ENCODE results near the gene GNGT2. TPM values are rescaled to one million over a fixed set of nuclear protein-coding genes. Genes with fewer than 3 reads are reported as not detected.

GNGT2 gene
- total and polyA plus RNA-seq, 4 donors, result 1.00 to 4.0 (median 1.7) TPM

GRCh38 chr17:49216953-49217650, 6.7 kb upstream of the GNGT2 start:
- Histone ChIP-seq H3K4me1 (ENCODE audit: control insufficient read depth in 1 of 2, insufficient read depth in 2 of 2, low read length in 2 of 2) (no peaks in the 10 kb centered on the region), H3K36me3 (ENCODE audit: control insufficient read depth in 1 of 2, insufficient read depth in 2 of 2, low read length in 1 of 2) (no peaks in the 10 kb centered on the region), H3K27me3 (ENCODE audit: control insufficient read depth in 1 of 2, insufficient read depth in 2 of 2, low read length in 1 of 2) (no peaks in the 10 kb centered on the region), H3K27ac (ENCODE audit: low read depth in 1 of 2, low read length in 2 of 2) (no peak overlapping the region), H3K4me3 (ENCODE audit: low read length in 2 of 2) (no peak overlapping the region), H3K9me3 (ENCODE audit: control insufficient read depth, low read length) (no peaks in the 10 kb centered on the region)
- intact Hi-C loops (cut with DNase I), result no loop called here
- peak in 1 of 2 donors; percentile 74 for DNase-seq
- 61 to 66% methylated on average over 11 of the region's 11 CpGs for WGBS, 2 donors
- ATAC-seq (ENCODE audit: low FRiP score), result peak; percentile 11

GRCh38 chr17:49216482-49216881, 6.1 kb upstream of the GNGT2 start:
- no peaks in the 10 kb centered on the region for H3K36me3 ChIP-seq (ENCODE audit: control insufficient read depth in 1 of 2, insufficient read depth in 2 of 2, low read length in 1 of 2)
- ATAC-seq (ENCODE audit: low FRiP score) (no peak), DNase-seq (no peak)
- no peaks in the 10 kb centered on the region for H3K27me3 ChIP-seq (ENCODE audit: control insufficient read depth in 1 of 2, insufficient read depth in 2 of 2, low read length in 1 of 2)
- intact Hi-C loops (cut with DNase I), result no loop called here
- H3K27ac ChIP-seq (ENCODE audit: low read depth in 1 of 2, low read length in 2 of 2), result no peak overlapping the region
- no peaks in the 10 kb centered on the region for H3K4me1 ChIP-seq (ENCODE audit: control insufficient read depth in 1 of 2, insufficient read depth in 2 of 2, low read length in 2 of 2)
- H3K9me3 ChIP-seq (ENCODE audit: control insufficient read depth, low read length), result no peaks in the 10 kb centered on the region
- no peak overlapping the region for H3K4me3 ChIP-seq (ENCODE audit: low read length in 2 of 2)
- 84 to 87% methylated on average over 13 of the region's 13 CpGs for WGBS, 2 donors

- H3K27ac ChIP-seq (ENCODE audit: low read depth in 1 of 2, low read length in 2 of 2), result no peak overlapping the region
- ATAC-seq (ENCODE audit: low FRiP score), result no peak
- no peak overlapping the region for H3K4me3 ChIP-seq (ENCODE audit: low read length in 2 of 2)
Measured at GRCh38 chr17:49214676-49215360, 4.4 kb upstream of the GNGT2 start.

GRCh38 chr17:49213847-49214246, 3.5 kb upstream of the GNGT2 start:
- no peak for ATAC-seq (ENCODE audit: low FRiP score)
- H3K27me3 ChIP-seq (ENCODE audit: control insufficient read depth in 1 of 2, insufficient read depth in 2 of 2, low read length in 1 of 2), result no peaks in the 10 kb centered on the region
- no peaks in the 10 kb centered on the region for H3K4me1 ChIP-seq (ENCODE audit: control insufficient read depth in 1 of 2, insufficient read depth in 2 of 2, low read length in 2 of 2)
- H3K9me3 ChIP-seq (ENCODE audit: control insufficient read depth, low read length), result no peaks in the 10 kb centered on the region
- H3K4me3 ChIP-seq (ENCODE audit: low read length in 2 of 2), result no peak overlapping the region
- H3K27ac ChIP-seq (ENCODE audit: low read depth in 1 of 2, low read length in 2 of 2), result no peak overlapping the region
- 85 to 89% methylated on average over 2 of the region's 2 CpGs for WGBS, 2 donors
- DNase-seq, result no peak
- no peaks in the 10 kb centered on the region for H3K36me3 ChIP-seq (ENCODE audit: control insufficient read depth in 1 of 2, insufficient read depth in 2 of 2, low read length in 1 of 2)
- intact Hi-C loops (cut with DNase I), result no loop called here

More at GRCh38 chr17:49214676-49215360, 4.4 kb upstream of the GNGT2 start:
- H3K27me3 ChIP-seq (ENCODE audit: control insufficient read depth in 1 of 2, insufficient read depth in 2 of 2, low read length in 1 of 2), result no peaks in the 10 kb centered on the region
- H3K4me1 ChIP-seq (ENCODE audit: control insufficient read depth in 1 of 2, insufficient read depth in 2 of 2, low read length in 2 of 2), result no peaks in the 10 kb centered on the region
- H3K36me3 ChIP-seq (ENCODE audit: control insufficient read depth in 1 of 2, insufficient read depth in 2 of 2, low read length in 1 of 2), result no peaks in the 10 kb centered on the region
- no peaks in the 10 kb centered on the region for H3K9me3 ChIP-seq (ENCODE audit: control insufficient read depth, low read length)
- 46 to 54% methylated on average over 12 of the region's 12 CpGs for WGBS, 2 donors
- DNase-seq, result no peak
- intact Hi-C loops (cut with DNase I), result no loop called here

- Histone ChIP-seq H3K4me3 (ENCODE audit: low read length in 2 of 2) (no peak overlapping the region), H3K27ac (ENCODE audit: low read depth in 1 of 2, low read length in 2 of 2) (no peak overlapping the region), H3K36me3 (ENCODE audit: control insufficient read depth in 1 of 2, insufficient read depth in 2 of 2, low read length in 1 of 2) (no peaks in the 10 kb centered on the region), H3K4me1 (ENCODE audit: control insufficient read depth in 1 of 2, insufficient read depth in 2 of 2, low read length in 2 of 2) (no peaks in the 10 kb centered on the region), H3K27me3 (ENCODE audit: control insufficient read depth in 1 of 2, insufficient read depth in 2 of 2, low read length in 1 of 2) (no peaks in the 10 kb centered on the region), H3K9me3 (ENCODE audit: control insufficient read depth, low read length) (no peaks in the 10 kb centered on the region)
- intact Hi-C loops (cut with DNase I), result no loop called here
- 82 to 86% methylated on average over 5 of the region's 5 CpGs for WGBS, 2 donors
- ATAC-seq (ENCODE audit: low FRiP score) (no peak), DNase-seq (no peak)
Measured at GRCh38 chr17:49213399-49213798, 3.0 kb upstream of the GNGT2 start.

GRCh38 chr17:49209061-49209571, 1.3 kb downstream of the GNGT2 start:
- 82 to 86% methylated on average over 10 of the region's 10 CpGs for WGBS, 2 donors
- DNase-seq (no peak), ATAC-seq (ENCODE audit: low FRiP score) (no peak)
- Histone ChIP-seq H3K4me3 (ENCODE audit: low read length in 2 of 2) (no peak overlapping the region), H3K27me3 (ENCODE audit: control insufficient read depth in 1 of 2, insufficient read depth in 2 of 2, low read length in 1 of 2) (no peaks in the 10 kb centered on the region), H3K4me1 (ENCODE audit: control insufficient read depth in 1 of 2, insufficient read depth in 2 of 2, low read length in 2 of 2) (no peaks in the 10 kb centered on the region), H3K36me3 (ENCODE audit: control insufficient read depth in 1 of 2, insufficient read depth in 2 of 2, low read length in 1 of 2) (no peaks in the 10 kb centered on the region), H3K9me3 (ENCODE audit: control insufficient read depth, low read length) (no peaks in the 10 kb centered on the region), H3K27ac (ENCODE audit: low read depth in 1 of 2, low read length in 2 of 2) (no peak overlapping the region)
- intact Hi-C loops (cut with DNase I), result no loop called here

GRCh38 chr17:49204516-49204915, 5.9 kb downstream of the GNGT2 start:
- no peaks in the 10 kb centered on the region for H3K9me3 ChIP-seq (ENCODE audit: control insufficient read depth, low read length)
- DNase-seq, result no peak
- 98 to 100% methylated on average over 2 of the region's 2 CpGs for WGBS, 2 donors
- no peaks in the 10 kb centered on the region for H3K4me1 ChIP-seq (ENCODE audit: control insufficient read depth in 1 of 2, insufficient read depth in 2 of 2, low read length in 2 of 2)
- intact Hi-C loops (cut with DNase I), result no loop called here
- ATAC-seq (ENCODE audit: low FRiP score), result no peak
- no peak overlapping the region for H3K4me3 ChIP-seq (ENCODE audit: low read length in 2 of 2)
- H3K27ac ChIP-seq (ENCODE audit: low read depth in 1 of 2, low read length in 2 of 2), result no peak overlapping the region
- no peaks in the 10 kb centered on the region for H3K36me3 ChIP-seq (ENCODE audit: control insufficient read depth in 1 of 2, insufficient read depth in 2 of 2, low read length in 1 of 2)
- H3K27me3 ChIP-seq (ENCODE audit: control insufficient read depth in 1 of 2, insufficient read depth in 2 of 2, low read length in 1 of 2), result no peaks in the 10 kb centered on the region

GRCh38 chr17:49203796-49204195, 6.6 kb downstream of the GNGT2 start:
- ATAC-seq (ENCODE audit: low FRiP score) (no peak), DNase-seq (no peak)
- Histone ChIP-seq H3K4me1 (ENCODE audit: control insufficient read depth in 1 of 2, insufficient read depth in 2 of 2, low read length in 2 of 2) (no peaks in the 10 kb centered on the region), H3K36me3 (ENCODE audit: control insufficient read depth in 1 of 2, insufficient read depth in 2 of 2, low read length in 1 of 2) (no peaks in the 10 kb centered on the region), H3K9me3 (ENCODE audit: control insufficient read depth, low read length) (no peaks in the 10 kb centered on the region), H3K27ac (ENCODE audit: low read depth in 1 of 2, low read length in 2 of 2) (no peak overlapping the region), H3K4me3 (ENCODE audit: low read length in 2 of 2) (no peak overlapping the region), H3K27me3 (ENCODE audit: control insufficient read depth in 1 of 2, insufficient read depth in 2 of 2, low read length in 1 of 2) (no peaks in the 10 kb centered on the region)
- intact Hi-C loops (cut with DNase I), result no loop called here
- 79 to 87% methylated on average over 2 of the region's 2 CpGs for WGBS, 2 donors

- Histone ChIP-seq H3K27ac (ENCODE audit: low read depth in 1 of 2, low read length in 2 of 2) (no peak overlapping the region), H3K4me3 (ENCODE audit: low read length in 2 of 2) (no peak overlapping the region), H3K9me3 (ENCODE audit: control insufficient read depth, low read length) (no peaks in the 10 kb centered on the region), H3K27me3 (ENCODE audit: control insufficient read depth in 1 of 2, insufficient read depth in 2 of 2, low read length in 1 of 2) (no peaks in the 10 kb centered on the region), H3K36me3 (ENCODE audit: control insufficient read depth in 1 of 2, insufficient read depth in 2 of 2, low read length in 1 of 2) (no peaks in the 10 kb centered on the region), H3K4me1 (ENCODE audit: control insufficient read depth in 1 of 2, insufficient read depth in 2 of 2, low read length in 2 of 2) (no peaks in the 10 kb centered on the region)
- intact Hi-C loops (cut with DNase I), result no loop called here
- WGBS, 2 donors, result 80 to 81% methylated on average over 8 of the region's 8 CpGs
- no peak for ATAC-seq (ENCODE audit: low FRiP score)
- DNase-seq, result no peak
Measured at GRCh38 chr17:49201481-49201927, 8.9 kb downstream of the GNGT2 start.
